PC-3 (cell line): ENCODE data around the gene PODNL1. TPM values are rescaled to one million over a fixed set of nuclear protein-coding genes. Genes with fewer than 3 reads are reported as not detected.

ENCODE experiments used
- ATAC-seq: fragments of 200-7000 bp; cut with Tn5 transposase; 2 replicates; pipeline ENCODE4 v1.9.1; 2020; ENCODE audit warnings: mild to moderate bottlenecking, moderate library complexity
- BruUV-seq: library from RNA; stranded (reverse); fragments of 400-500 nt; replicated peaks from 2 replicates; lab custom pipeline; 2021; lab: Mats Ljungman, UMichigan
- CTCF ChIA-PET: fragments of 300-600 bp; sonication (Branson Sonifier 250); formaldehyde crosslinking; loops from one replicate; lab custom pipeline; 2022; ENCODE audit warnings: antibody characterized with exemption; lab: Charles Lee
- POLR2A ChIA-PET: fragments of 300-600 bp; sonication (Branson Sonifier 250); formaldehyde crosslinking; loops from one replicate; lab custom pipeline; 2022; ENCODE audit warnings: antibody characterized with exemption; ENCODE audit not compliant: unreplicated experiment; lab: Charles Lee
- DNase-seq: peaks from one replicate; pipeline ENCODE4 v3.0.0-alpha.2; 2015
- H2AFZ ChIP-seq: fragments of 300-600 bp; sonication (generic); 2 replicates; pipeline ENCODE4 v1.6.0; 2016; ENCODE audit warnings: antibody characterized with exemption, low read length
- H3F3A ChIP-seq: fragments of 300-600 bp; sonication (generic); one replicate; pipeline ENCODE4 v1.6.0; 2017; ENCODE audit warnings: antibody characterized with exemption, low read length, control low read depth, mild to moderate bottlenecking; ENCODE audit not compliant: unreplicated experiment
- H3K27ac ChIP-seq: fragments of 300-600 bp; sonication (generic); 2 replicates; pipeline ENCODE4 v1.5.1; 2016; ENCODE audit warnings: mild to moderate bottlenecking, low read length
- H3K27me3 ChIP-seq: fragments of 300-600 bp; sonication (generic); 2 replicates; pipeline ENCODE4 v1.6.1; 2016; ENCODE audit warnings: low read length, mixed read lengths
- H3K36me3 ChIP-seq: fragments of 300-600 bp; sonication (generic); 2 replicates; pipeline ENCODE4 v1.6.1; 2016; ENCODE audit warnings: low read depth, mixed run types, low read length, mixed read lengths
- H3K4me1 ChIP-seq: fragments of 300-600 bp; sonication (generic); 2 replicates; pipeline ENCODE4 v1.5.1; 2016; ENCODE audit warnings: low read length; ENCODE audit not compliant: insufficient read depth
- H3K4me2 ChIP-seq: fragments of 300-600 bp; sonication (generic); 2 replicates; pipeline ENCODE4 v1.6.0; 2016; ENCODE audit warnings: low read length
- H3K4me3 ChIP-seq: fragments of 300-600 bp; sonication (generic); 2 replicates; pipeline ENCODE4 v1.5.1; 2016; ENCODE audit warnings: mild to moderate bottlenecking, low read length, mixed read lengths
- H3K79me2 ChIP-seq: fragments of 300-600 bp; sonication (generic); 2 replicates; pipeline ENCODE4 v1.6.1; 2017; ENCODE audit warnings: low read length, mixed read lengths
- H3K9ac ChIP-seq: fragments of 300-600 bp; sonication (generic); 2 replicates; pipeline ENCODE4 v1.6.0; 2016; ENCODE audit warnings: mild to moderate bottlenecking, low read length
- H3K9me2 ChIP-seq: fragments of 300-600 bp; sonication (generic); replicated peaks from 2 replicates; pipeline ENCODE4 v1.6.1; 2016; ENCODE audit warnings: mixed run types, low read length, mixed read lengths
- H3K9me3 ChIP-seq: fragments of 300-600 bp; sonication (generic); 2 replicates; pipeline ENCODE4 v1.6.1; 2016; ENCODE audit warnings: low read length, mixed read lengths
- H4K20me1 ChIP-seq: fragments of 300-600 bp; sonication (generic); 2 replicates; pipeline ENCODE4 v1.6.1; 2016; ENCODE audit warnings: low read length, mixed read lengths
- CTCF ChIP-seq: fragments of 300-600 bp; sonication (generic); conservative IDR thresholded peaks from 2 replicates; pipeline ENCODE4 v1.5.1; 2017; ENCODE audit warnings: antibody characterized with exemption, low read depth, mild to moderate bottlenecking, low read length
- EZH2 ChIP-seq: fragments of 300-600 bp; sonication (generic); IDR thresholded peaks from one replicate; pipeline ENCODE4 v1.6.1; 2017; ENCODE audit warnings: antibody characterized with exemption, mild to moderate bottlenecking, low read length; ENCODE audit not compliant: unreplicated experiment
- EZH2phosphoT487 ChIP-seq: fragments of 300-600 bp; sonication (generic); IDR thresholded peaks from 2 replicates; pipeline ENCODE4 v1.6.1; 2018; ENCODE audit warnings: mild to moderate bottlenecking, antibody characterized with exemption, low read length, borderline replicate concordance
- intact Hi-C: fragments of 100-400 bp; cut with micrococcal nuclease; formaldehyde crosslinking; loops from 2 replicates; pipeline ENCODE4 v1.9.0; 2023
- total RNA-seq: library from RNA; depleted of rRNA; stranded (reverse); fragments of >200 nt; gene quantifications from 2 replicates; pipeline ENCODE4 v1.2.3, GENCODE V29; 2014

The PODNL1 gene
- total RNA-seq, 1 experiment from 2014 or later, result not detected

- Histone ChIP-seq H3K9me2 (no peaks in the 10 kb centered on the region), H3K9me3 (no peaks in the 10 kb centered on the region), H3K4me1 (peaks cover 11% of the 10 kb centered on the region), H3F3A (no peaks in the 10 kb centered on the region), H3K4me2 (peak within 1 kb of the TSS; percentile 83), H3K9ac (peak within 1 kb of the TSS; percentile 79), H3K4me3 (peak within 1 kb of the TSS; percentile 81), H3K79me2 (peaks cover 11% of the 10 kb centered on the region), H3K27ac (no peak within 1 kb of the TSS), H4K20me1 (no peaks in the 10 kb centered on the region), H3K27me3 (no peaks in the 10 kb centered on the region), H3K36me3 (peaks cover 2% of the 10 kb centered on the region; the same call in 1 of the 2 replicates), H2AFZ (peak within 1 kb of the TSS; percentile 93)
- ChIA-PET CTCF (no interaction called here), POLR2A (no interaction called here)
- TSS peak; percentile 76 for BruUV-seq
- TF ChIP-seq EZH2 (no peak), CTCF (no peak), EZH2phosphoT487 (no peak)
- DNase-seq (peak; percentile 94), ATAC-seq (peak; percentile 99)
- intact Hi-C loops, result loop anchor here (1.0 to 2.0 kb wide), 2 partner anchors 25 to 46 kb away; partner anchors contain the start of gene DCAF15
Observed at GRCh38 chr19:13905634-13906520, 32.3 kb downstream of the PODNL1 start, which contains the start of the genes BRME1 and CC2D1A. BRME1 (minus strand) TSS chr19:13906117; CDS start chr19:13904892, 1,225 bp downstream. CC2D1A (plus strand) TSS chr19:13906201; CDS start chr19:13906442, 241 bp downstream.

GRCh38 chr19:13902993-13903555 lies 35.1 kb downstream of the PODNL1 start:
- no peak overlapping the region for H3K4me2 ChIP-seq
- H2AFZ ChIP-seq, result no peak overlapping the region
- H3K9me2 ChIP-seq, result no peaks in the 10 kb centered on the region
- intact Hi-C loops, result no loop called here
- ChIA-PET POLR2A (no interaction called here), CTCF (interaction anchor here (1.2 kb wide), 1 partner anchor 50 kb away, joined by 4 read pairs; no protein-coding TSS in a partner anchor)
- H3K9me3 ChIP-seq, result no peaks in the 10 kb centered on the region
- no peaks in the 10 kb centered on the region for H3F3A ChIP-seq
- H3K27me3 ChIP-seq, result no peaks in the 10 kb centered on the region
- H4K20me1 ChIP-seq, result no peaks in the 10 kb centered on the region
- no peak overlapping the region for H3K9ac ChIP-seq
- peaks cover 11% of the 10 kb centered on the region for H3K79me2 ChIP-seq
- ATAC-seq (no peak), DNase-seq (peak; percentile 54)
- peaks cover 11% of the 10 kb centered on the region for H3K4me1 ChIP-seq
- no peak overlapping the region for H3K4me3 ChIP-seq
- no TSS peak for BruUV-seq
- TF ChIP-seq EZH2phosphoT487 (no peak), CTCF (peak; percentile 73), EZH2 (no peak)
- no peaks in the 10 kb centered on the region for H3K36me3 ChIP-seq
- H3K27ac ChIP-seq, result no peak overlapping the region
